Endothelial cell of umbilical vein (primary cell): ENCODE data around the gene RGPD4. TPM values are rescaled to one million over a fixed set of nuclear protein-coding genes. Genes with fewer than 3 reads are reported as not detected.

Source experiments
- BruUV-seq: library from RNA; stranded (reverse); fragments of 400-500 nt; replicated peaks from 2 replicates; lab custom pipeline; 2021; lab: Mats Ljungman, UMichigan
- CTCF ChIA-PET: fragments of 300-600, 350-600 bp; sonication (Branson Sonifier 250); formaldehyde crosslinking; loops from one replicate; lab custom pipeline; 2021; ENCODE audit warnings: antibody characterized with exemption, inconsistent platforms; lab: Charles Lee
- POLR2A ChIA-PET: fragments of 300-600, 350-600 bp; sonication (Branson Sonifier 250); formaldehyde crosslinking; loops from one replicate; lab custom pipeline; 2021; ENCODE audit warnings: antibody characterized with exemption, inconsistent platforms; lab: Charles Lee
- DNase-seq: peaks from one replicate; pipeline ENCODE4 v3.0.0-alpha.2; 2011; ENCODE audit warnings: low read depth, low spot score
- FAIRE-seq: peaks from 2 replicates; lab custom pipeline; 2011; peaks lifted over from hg19 to GRCh38; lab: Jason Lieb, UNC
- H2AFZ ChIP-seq: 2 replicates; pipeline ENCODE4 v1.6.0; 2012; ENCODE audit warnings: low read depth, low read length, control low read depth, inconsistent platforms
- H3K27ac ChIP-seq: 2 replicates; pipeline ENCODE4 v1.5.1; 2011; ENCODE audit warnings: low read depth, mild to moderate bottlenecking, control low read depth, low read length, moderate library complexity; ENCODE audit not compliant: insufficient read depth
- H3K27me3 ChIP-seq, 2 experiments: 2 replicates each; pipeline versions ENCODE4 v1.6.0 to v1.6.1; 2011; ENCODE audit warnings: low read length in 2 of 2, mixed read lengths in 1 of 2; ENCODE audit not compliant: control insufficient read depth in 2 of 2, insufficient read depth in 2 of 2
- H3K36me3 ChIP-seq, 2 experiments: 2 replicates in 1 of 2; 3 replicates in 1 of 2; pipeline ENCODE4 v1.5.1; 2011; ENCODE audit warnings: low read length in 2 of 2, mild to moderate bottlenecking in 1 of 2, moderate library complexity in 1 of 2; ENCODE audit not compliant: control insufficient read depth in 2 of 2, insufficient read depth in 2 of 2; ENCODE audit errors: extremely low read depth in 1 of 2
- H3K4me1 ChIP-seq: 3 replicates; pipeline ENCODE4 v1.5.1; 2011; ENCODE audit warnings: mild to moderate bottlenecking, low read length; ENCODE audit not compliant: control insufficient read depth, insufficient read depth; ENCODE audit errors: extremely low read depth
- H3K4me2 ChIP-seq: 2 replicates; pipeline ENCODE4 v1.6.1; 2011; ENCODE audit warnings: low read length, control low read depth, mixed read lengths; ENCODE audit not compliant: insufficient read depth
- H3K4me3 ChIP-seq, 3 experiments: fragments of 200-600 bp in 1 of 3; sonication (generic), shearing (Covaris generic) in 1 of 3; replicated peaks in 1 of 3; 2 replicates each; pipeline ENCODE4 v1.5.1; 2011 to 2016; ENCODE audit warnings: control low read depth in 3 of 3, low read length in 3 of 3, mild to moderate bottlenecking in 2 of 3, inconsistent platforms in 1 of 3, low read depth in 1 of 3, moderate library complexity in 1 of 3; ENCODE audit not compliant: insufficient read depth in 1 of 3
- H3K79me2 ChIP-seq: 2 replicates; pipeline ENCODE4 v1.6.0; 2012; ENCODE audit warnings: low read length, inconsistent platforms; ENCODE audit not compliant: control insufficient read depth, insufficient read depth
- H3K9ac ChIP-seq: replicated peaks from 2 replicates; pipeline ENCODE3; 2011; ENCODE audit warnings: low read length, control low read depth; ENCODE audit not compliant: insufficient read depth; ENCODE audit errors: extremely low read depth
- H3K9me1 ChIP-seq: replicated peaks from 3 replicates; pipeline ENCODE4 v1.6.0; 2011; ENCODE audit warnings: mild to moderate bottlenecking, low read length; ENCODE audit not compliant: control insufficient read depth, insufficient read depth; ENCODE audit errors: extremely low read depth
- H3K9me3 ChIP-seq: replicated peaks from 2 replicates; pipeline ENCODE4 v1.5.1; 2012; ENCODE audit warnings: low read length, inconsistent platforms; ENCODE audit not compliant: control insufficient read depth, insufficient read depth
- H4K20me1 ChIP-seq: replicated peaks from 2 replicates; pipeline ENCODE3; 2011; ENCODE audit warnings: mild to moderate bottlenecking, low read length; ENCODE audit not compliant: control insufficient read depth, insufficient read depth; ENCODE audit errors: extremely low read depth
- EZH2 ChIP-seq: IDR thresholded peaks from 2 replicates; pipeline ENCODE4 v1.6.1; 2012; ENCODE audit warnings: borderline replicate concordance, low read depth, mild to moderate bottlenecking, moderate library complexity, low read length, inconsistent platforms; ENCODE audit not compliant: severe bottlenecking
- FOS ChIP-seq: IDR thresholded peaks from 2 replicates; pipeline ENCODE4 v1.6.1; 2011; ENCODE audit warnings: mild to moderate bottlenecking, low read length, moderate library complexity, borderline replicate concordance; ENCODE audit not compliant: insufficient read depth
- GATA2 ChIP-seq: IDR thresholded peaks from 2 replicates; pipeline ENCODE4 v1.7.0; 2011; ENCODE audit warnings: low read depth, mild to moderate bottlenecking, moderate library complexity, mixed read lengths, low read length; ENCODE audit not compliant: insufficient read length, insufficient read depth
- JUN ChIP-seq: IDR thresholded peaks from 2 replicates; pipeline ENCODE4 v1.6.1; 2011; ENCODE audit warnings: borderline replicate concordance, low read depth; ENCODE audit not compliant: insufficient read length, insufficient read depth
- MYC ChIP-seq: IDR thresholded peaks from one replicate; pipeline ENCODE4 v1.6.1; 2011; ENCODE audit warnings: mild to moderate bottlenecking, low read depth, low read length
- POLR2A ChIP-seq: IDR thresholded peaks from 2 replicates; pipeline ENCODE4 v1.6.1; 2012; ENCODE audit warnings: low read depth, mild to moderate bottlenecking, control low read depth, low read length
- POLR2AphosphoS5 ChIP-seq: IDR thresholded peaks from 2 replicates; pipeline ENCODE4 v1.6.1; 2012; ENCODE audit warnings: low read depth, mild to moderate bottlenecking, control low read depth, low read length, moderate library complexity; ENCODE audit not compliant: insufficient read depth
- dilution Hi-C: fragments of 300-500 bp; cut with MboI; formaldehyde crosslinking; loops from one replicate; pipeline ENCODE4 v1.15.0; 2019; ENCODE audit warnings: low sequenced_read_pairs; ENCODE audit not compliant: extremely low pct_ligation_motif_present
- intact Hi-C: fragments of 100-400 bp; cut with micrococcal nuclease; formaldehyde crosslinking; loops from one replicate; pipeline ENCODE4 v1.10.0; 2022
- polyA plus RNA-seq, 4 experiments: library from polyadenylated mRNA; depleted of rRNA in 3 of 4; stranded (reverse) in 3 of 4; unstranded in 1 of 4; fragments of >200 nt; gene quantifications; 2 replicates each; pipeline versions ENCODE4 v1.2.1 to v1.2.3, GENCODE V29; 2011 to 2012; ENCODE audit warnings: missing spikeins in 1 of 4
- total RNA-seq: library from RNA; stranded (reverse); gene quantifications from 2 replicates; pipeline ENCODE4 v1.2.3, GENCODE V29; 2021
- TF ChIP-seq, protein P1 (sequence below), 2 donors: IDR thresholded peaks; 1 replicate in 1 of 2; 2 replicates in 1 of 2; pipeline ENCODE4 v1.5.1; 2011; ENCODE audit warnings: low read length in 2 of 2, mild to moderate bottlenecking in 2 of 2, moderate library complexity in 2 of 2, control low read depth in 1 of 2, inconsistent platforms in 1 of 2, low read depth in 1 of 2; ENCODE audit not compliant: insufficient read depth in 1 of 2; ENCODE audit errors: extremely low read depth in 1 of 2
- TF ChIP-seq, protein P2 (sequence below): IDR thresholded peaks from 2 replicates; pipeline ENCODE4 v1.6.1; 2011; ENCODE audit not compliant: insufficient read depth, insufficient read length

Gene RGPD4
- total and polyA plus RNA-seq, 2 donors (not counting 3 experiments of a cell fraction or from before 2014, with no cell fraction given): not detected

DNA sequence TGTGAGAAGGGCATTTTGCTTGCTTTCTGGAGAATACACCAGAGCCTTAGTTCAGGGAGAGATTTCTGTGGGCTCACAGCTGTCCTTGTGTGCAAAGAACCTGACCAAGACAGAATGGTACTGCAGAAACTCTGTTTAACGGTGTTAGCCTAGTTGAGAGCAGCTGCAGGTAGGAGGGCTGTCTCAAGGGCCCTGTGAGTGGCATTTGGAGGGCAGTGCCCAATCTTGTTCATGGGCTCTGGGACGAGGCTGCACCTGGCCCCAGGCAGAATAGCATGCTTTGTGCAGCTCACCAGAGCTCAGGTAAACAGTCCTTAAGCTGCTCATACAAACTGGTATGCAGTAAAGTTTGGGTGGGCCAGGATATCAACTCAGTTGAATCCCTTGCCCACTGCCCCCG, 16.9 kb upstream of the RGPD4 start:
- TF ChIP-seq JUN: no peak
- no peak for TF ChIP-seq POLR2AphosphoS5
- TF ChIP-seq, protein P1, sequence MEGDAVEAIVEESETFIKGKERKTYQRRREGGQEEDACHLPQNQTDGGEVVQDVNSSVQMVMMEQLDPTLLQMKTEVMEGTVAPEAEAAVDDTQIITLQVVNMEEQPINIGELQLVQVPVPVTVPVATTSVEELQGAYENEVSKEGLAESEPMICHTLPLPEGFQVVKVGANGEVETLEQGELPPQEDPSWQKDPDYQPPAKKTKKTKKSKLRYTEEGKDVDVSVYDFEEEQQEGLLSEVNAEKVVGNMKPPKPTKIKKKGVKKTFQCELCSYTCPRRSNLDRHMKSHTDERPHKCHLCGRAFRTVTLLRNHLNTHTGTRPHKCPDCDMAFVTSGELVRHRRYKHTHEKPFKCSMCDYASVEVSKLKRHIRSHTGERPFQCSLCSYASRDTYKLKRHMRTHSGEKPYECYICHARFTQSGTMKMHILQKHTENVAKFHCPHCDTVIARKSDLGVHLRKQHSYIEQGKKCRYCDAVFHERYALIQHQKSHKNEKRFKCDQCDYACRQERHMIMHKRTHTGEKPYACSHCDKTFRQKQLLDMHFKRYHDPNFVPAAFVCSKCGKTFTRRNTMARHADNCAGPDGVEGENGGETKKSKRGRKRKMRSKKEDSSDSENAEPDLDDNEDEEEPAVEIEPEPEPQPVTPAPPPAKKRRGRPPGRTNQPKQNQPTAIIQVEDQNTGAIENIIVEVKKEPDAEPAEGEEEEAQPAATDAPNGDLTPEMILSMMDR (IDR thresholded peaks at IDR 0.05; ENCODE audit: extremely low read depth in 1 of 2, insufficient read depth in 1 of 2, low read depth in 1 of 2, low read length in 2 of 2): no peak
- TF ChIP-seq, protein P2, sequence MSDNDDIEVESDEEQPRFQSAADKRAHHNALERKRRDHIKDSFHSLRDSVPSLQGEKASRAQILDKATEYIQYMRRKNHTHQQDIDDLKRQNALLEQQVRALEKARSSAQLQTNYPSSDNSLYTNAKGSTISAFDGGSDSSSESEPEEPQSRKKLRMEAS: no peak
- no peak for TF ChIP-seq MYC
- TF ChIP-seq GATA2: no peak
- no peak for TF ChIP-seq FOS
- no peak for TF ChIP-seq POLR2A
- no peak for TF ChIP-seq EZH2
- Histone ChIP-seq H3K4me1 (no peaks in the 10 kb centered on the region), H3K27me3 (no peaks in the 10 kb centered on the region), H3K27ac (no peak overlapping the region), H3K4me2 (no peak overlapping the region), H3K4me3 (no peak overlapping the region), H3K36me3 (no peaks in the 10 kb centered on the region), H4K20me1 (no peaks in the 10 kb centered on the region), H3K9me3 (no peaks in the 10 kb centered on the region), H3K9ac (no peak overlapping the region), H3K79me2 (no peaks in the 10 kb centered on the region), H2AFZ (no peak overlapping the region), H3K9me1 (no peaks in the 10 kb centered on the region)
- CTCF ChIA-PET: no interaction called here
- DNase-seq (no peak), FAIRE-seq (no peak)
- BruUV-seq: no TSS peak
- intact Hi-C loops (no loop called here), dilution Hi-C loops (no loop called here)
- POLR2A ChIA-PET: no interaction called here
